HG02884 (cell line): ENCODE results near the gene CCR7.

Experiments
- ATAC-seq: cut with Tn5 transposase; IDR thresholded peaks from one replicate; pipeline ENCODE4 v1.9.1; 2021; ENCODE audit warnings: mild to moderate bottlenecking, moderate library complexity; ENCODE audit not compliant: unreplicated experiment

CCR7 gene

GRCh38 chr17:40519089-40519775 is 46.0 kb downstream of the CCR7 start:
- ATAC-seq = no peak

GRCh38 chr17:40518401-40519088 is 46.7 kb downstream of the CCR7 start:
- no peak for ATAC-seq

GRCh38 chr17:40517981-40518380 is 47.3 kb downstream of the CCR7 start:
- ATAC-seq = no peak

GRCh38 chr17:40517286-40517662 is 48.0 kb downstream of the CCR7 start:
- ATAC-seq = no peak

- ATAC-seq = no peak
Measured at GRCh38 chr17:40516581-40517285, 48.5 kb downstream of the CCR7 start.

GRCh38 chr17:40515491-40516041 is 49.7 kb downstream of the CCR7 start:
- ATAC-seq = no peak

GRCh38 chr17:40515011-40515410 is 50.3 kb downstream of the CCR7 start:
- ATAC-seq = no peak

GRCh38 chr17:40514013-40514875 is 51.0 kb downstream of the CCR7 start:
- ATAC-seq = no peak

- no peak for ATAC-seq
Measured at GRCh38 chr17:40511667-40512220, 53.5 kb downstream of the CCR7 start.

GRCh38 chr17:40511136-40511535 is 54.1 kb downstream of the CCR7 start:
- ATAC-seq = no peak

GRCh38 chr17:40510328-40510648 is 55.0 kb downstream of the CCR7 start:
- no peak for ATAC-seq

GRCh38 chr17:40509626-40510327 is 55.5 kb downstream of the CCR7 start:
- ATAC-seq = no peak

GRCh38 chr17:40506786-40507185 is 58.5 kb downstream of the CCR7 start:
- no peak for ATAC-seq
